Ishikawa (cell line): ENCODE results near the gene MAP1B.

ENCODE experiments used
- CEBPB ChIP-seq: IDR thresholded peaks from 2 replicates; pipeline ENCODE4 v1.6.1; 2012
- CREB1 ChIP-seq: IDR thresholded peaks from 2 replicates; pipeline ENCODE4 v1.6.1; 2012; ENCODE audit warnings: low read depth
- EGR1 ChIP-seq: IDR thresholded peaks from 2 replicates; pipeline ENCODE4 v1.6.1; 2012
- EP300 ChIP-seq: IDR thresholded peaks from 2 replicates; pipeline ENCODE4 v1.6.1; 2012; ENCODE audit warnings: borderline replicate concordance
- FOXM1 ChIP-seq: IDR thresholded peaks from 2 replicates; pipeline ENCODE4 v1.6.1; 2012; ENCODE audit warnings: low read depth, borderline replicate concordance
- MAX ChIP-seq: IDR thresholded peaks from 2 replicates; pipeline ENCODE4 v1.6.1; 2012
- NFIC ChIP-seq: IDR thresholded peaks from 2 replicates; pipeline ENCODE4 v1.6.1; 2012
- RAD21 ChIP-seq: IDR thresholded peaks from 2 replicates; pipeline ENCODE4 v1.6.1; 2012; ENCODE audit warnings: low read depth
- REST ChIP-seq: IDR thresholded peaks from 2 replicates; pipeline ENCODE4 v1.6.1; 2012; ENCODE audit warnings: low read depth, mild to moderate bottlenecking
- TAF1 ChIP-seq: IDR thresholded peaks from 2 replicates; pipeline ENCODE4 v1.6.1; 2012; ENCODE audit warnings: low read depth, mild to moderate bottlenecking
- TCF12 ChIP-seq: IDR thresholded peaks from 2 replicates; pipeline ENCODE4 v1.6.1; 2012; ENCODE audit warnings: low read depth
- TEAD4 ChIP-seq: IDR thresholded peaks from 2 replicates; pipeline ENCODE4 v1.6.1; 2012
- YY1 ChIP-seq: IDR thresholded peaks from 2 replicates; pipeline ENCODE4 v1.6.1; 2012; ENCODE audit warnings: low read depth
- ZBTB7A ChIP-seq: IDR thresholded peaks from 2 replicates; pipeline ENCODE4 v1.6.1; 2012; ENCODE audit warnings: low read depth

- TF ChIP-seq FOXM1: no peak
- no peak for TF ChIP-seq TAF1
- TF ChIP-seq RAD21: no peak
- TF ChIP-seq EP300: no peak
- TF ChIP-seq REST: no peak
- TF ChIP-seq NFIC: no peak
- TF ChIP-seq CEBPB: no peak
- TF ChIP-seq YY1: no peak
- TF ChIP-seq CREB1: no peak
- TF ChIP-seq MAX: no peak
- TF ChIP-seq TCF12: no peak
- no peak for TF ChIP-seq EGR1
- no peak for TF ChIP-seq ZBTB7A
- no peak for TF ChIP-seq TEAD4
Measured at GRCh38 chr5:72221099-72221498, 113.8 kb downstream of the MAP1B start.
